ENCODE data around the gene NDUFS2. TPM values are rescaled to one million over a fixed set of nuclear protein-coding genes. Genes with fewer than 3 reads are reported as not detected.

NDUFS2 gene
- total and polyA plus RNA-seq, 2 of the 8 experiments (the other 6 are each of a cell fraction or from before 2014, with no cell fraction given), result 95.1 to 113 TPM

DNA sequence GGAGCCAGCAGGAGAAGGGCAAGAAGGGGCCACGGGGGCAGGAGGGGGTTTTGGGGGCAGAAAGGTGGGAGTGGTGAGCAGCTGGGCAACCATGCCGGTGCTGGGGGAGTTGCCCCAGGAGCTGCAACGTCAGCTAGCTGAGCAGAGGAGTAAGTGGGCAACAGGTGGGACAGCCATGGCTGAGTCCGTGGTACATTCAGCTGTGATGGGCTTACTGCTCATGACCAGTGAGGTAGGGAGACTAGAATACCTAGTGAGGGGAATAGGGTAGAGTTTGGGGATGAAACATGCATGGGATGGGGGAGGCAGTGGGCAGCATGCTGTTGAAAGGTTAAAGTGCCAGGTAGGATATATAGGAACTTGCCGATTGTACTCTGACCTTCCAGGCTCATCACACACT is 40.5 kb upstream of the NDUFS2 start (continued):
- TF ChIP-seq NANOG (IDR thresholded peaks at IDR 0.05; ENCODE audit: insufficient read depth, low read depth, low read length, poor library complexity, severe bottlenecking) (no peak), KDM4A (IDR thresholded peaks at IDR 0.05; ENCODE audit: low read depth, low read length, severe bottlenecking) (no peak), POLR2AphosphoS5 (IDR thresholded peaks at IDR 0.05; ENCODE audit: low read depth, low read length) (no peak), ATF3 (IDR thresholded peaks at IDR 0.05; ENCODE audit: insufficient read depth, low read depth, low read length) (no peak), NRF1 (IDR thresholded peaks at IDR 0.05; ENCODE audit: low read depth, low read length) (no peak), SP4 (IDR thresholded peaks at IDR 0.05; ENCODE audit: low read length) (no peak), SP2 (IDR thresholded peaks at IDR 0.05; ENCODE audit: low read length) (no peak), CHD2 (IDR thresholded peaks at IDR 0.05; ENCODE audit: low read length) (no peak), TAF7 (optimal IDR thresholded peaks at IDR 0.05; ENCODE audit: borderline replicate concordance, low read depth, low read length) (no peak)

Measured in H1 (cell line).